HCT116 (cell line): ENCODE results near the gene ABCC1. TPM values are rescaled to one million over a fixed set of nuclear protein-coding genes. Genes with fewer than 3 reads are reported as not detected.

ENCODE experiments used
- ATAC-seq: fragments of 200-7000 bp; cut with Tn5 transposase; 2 replicates; pipeline ENCODE4 v1.9.1; 2020; ENCODE audit warnings: mild to moderate bottlenecking, moderate library complexity
- BruUV-seq: library from RNA; stranded (reverse); fragments of 400-500 nt; replicated peaks from 2 replicates; lab custom pipeline; 2021; lab: Mats Ljungman, UMichigan
- CTCF ChIA-PET: fragments of 300-600 bp; sonication (Branson Sonifier 250); formaldehyde crosslinking; loops from one replicate; lab custom pipeline; 2021; ENCODE audit warnings: antibody characterized with exemption; lab: Charles Lee
- POLR2A ChIA-PET: fragments of 300-600, 350-600 bp; sonication (Branson Sonifier 250); formaldehyde crosslinking; loops from one replicate; lab custom pipeline; 2021; ENCODE audit warnings: antibody characterized with exemption; lab: Charles Lee
- RAD21 ChIA-PET, 2 experiments: fragments of 300-600 bp; sonication (Branson Sonifier 250); formaldehyde crosslinking; loops; one replicate each; lab custom pipeline; 2023; ENCODE audit warnings: low total read pairs in 2 of 2; ENCODE audit not compliant: uncharacterized antibody in 2 of 2, unreplicated experiment in 2 of 2, low non-redundant PET in 1 of 2; lab: Charles Lee
- DNase-seq: peaks from one replicate; pipeline ENCODE4 v3.0.0-alpha.2; 2010; ENCODE audit warnings: low read depth, low spot score
- H2AFZ ChIP-seq: fragments of 200-600 bp; shearing (Covaris generic), sonication (generic); 2 replicates; pipeline ENCODE4 v1.6.1; 2017; ENCODE audit warnings: low read depth, mixed run types, mixed read lengths, antibody characterized with exemption, low read length; ENCODE audit not compliant: poor library complexity, severe bottlenecking
- H3K27ac ChIP-seq: 2 replicates; pipeline ENCODE4 v1.5.1; 2012; ENCODE audit warnings: low read depth, low read length
- H3K27me3 ChIP-seq: fragments of 200-600 bp; sonication (generic); 2 replicates; pipeline ENCODE4 v1.6.1; 2016; ENCODE audit warnings: mixed run types, low read length, mixed read lengths; ENCODE audit not compliant: insufficient read depth
- H3K36me3 ChIP-seq, 2 experiments: fragments of 200-500 bp in 1 of 2; fragments of 200-600 bp in 1 of 2; sonication (Bioruptor generic) in 1 of 2; sonication (generic) in 1 of 2; 2 replicates each; pipeline versions ENCODE4 v1.5.1 to v1.6.1; 2014 to 2016; ENCODE audit warnings: low read length in 2 of 2, inconsistent platforms in 1 of 2, mixed read lengths in 1 of 2, mixed run types in 1 of 2; ENCODE audit not compliant: insufficient read depth in 2 of 2, control insufficient read depth in 1 of 2
- H3K4me1 ChIP-seq, 2 experiments: fragments of 200-600 bp in 1 of 2; sonication (generic) in 1 of 2; 2 replicates each; pipeline versions ENCODE4 v1.5.1 to v1.6.1; 2012 to 2017; ENCODE audit warnings: low read length in 2 of 2, inconsistent platforms in 1 of 2, mild to moderate bottlenecking in 1 of 2, mixed read lengths in 1 of 2, mixed run types in 1 of 2, moderate library complexity in 1 of 2; ENCODE audit not compliant: insufficient read depth in 2 of 2, control insufficient read depth in 1 of 2
- H3K4me2 ChIP-seq: fragments of 200-600 bp; sonication (generic); 2 replicates; pipeline ENCODE4 v1.6.1; 2017; ENCODE audit warnings: mixed run types, low read length, mixed read lengths
- H3K4me3 ChIP-seq, 2 experiments: fragments of 200-600 bp in 1 of 2; sonication (generic) in 1 of 2; replicated peaks in 1 of 2; 2 replicates each; pipeline ENCODE4 v1.5.1; 2011 to 2016; ENCODE audit warnings: low read length in 2 of 2, control low read depth in 1 of 2, low read depth in 1 of 2, mild to moderate bottlenecking in 1 of 2, mixed read lengths in 1 of 2, mixed run types in 1 of 2
- H3K79me2 ChIP-seq: fragments of 200-600 bp; sonication (generic); 2 replicates; pipeline ENCODE4 v1.6.1; 2017; ENCODE audit warnings: mild to moderate bottlenecking, mixed run types, low read length, moderate library complexity, mixed read lengths; ENCODE audit not compliant: insufficient read depth
- H3K9ac ChIP-seq: fragments of 200-600 bp; sonication (generic); 2 replicates; pipeline ENCODE4 v1.6.1; 2016; ENCODE audit warnings: low read length, mixed read lengths
- H3K9me2 ChIP-seq: fragments of 200-600 bp; sonication (generic), shearing (Covaris generic); 2 replicates; pipeline ENCODE4 v1.6.1; 2017; ENCODE audit warnings: mixed run types, mild to moderate bottlenecking, moderate library complexity; ENCODE audit not compliant: insufficient read depth
- H3K9me3 ChIP-seq, 2 experiments: fragments of 200-500 bp in 1 of 2; fragments of 200-600 bp in 1 of 2; sonication (Bioruptor generic) in 1 of 2; sonication (generic) in 1 of 2; 2 replicates each; pipeline ENCODE4 v1.6.1; 2014 to 2017; ENCODE audit warnings: low read length in 2 of 2, mixed read lengths in 2 of 2, inconsistent platforms in 1 of 2, low read depth in 1 of 2, mild to moderate bottlenecking in 1 of 2, mixed run types in 1 of 2, moderate library complexity in 1 of 2; ENCODE audit not compliant: control insufficient read depth in 1 of 2, insufficient read depth in 1 of 2
- H4K20me1 ChIP-seq: fragments of 200-600 bp; sonication (generic), shearing (Covaris generic); 2 replicates; pipeline ENCODE4 v1.6.1; 2017; ENCODE audit warnings: mixed run types, mild to moderate bottlenecking, moderate library complexity; ENCODE audit not compliant: insufficient read depth
- ATF3 ChIP-seq: IDR thresholded peaks from 2 replicates; pipeline ENCODE4 v1.6.1; 2012
- CBX3 ChIP-seq: IDR thresholded peaks from 2 replicates; pipeline ENCODE4 v1.6.1; 2012; ENCODE audit warnings: low read depth
- EGR1 ChIP-seq: IDR thresholded peaks from 2 replicates; pipeline ENCODE4 v1.6.1; 2012; ENCODE audit warnings: low read depth
- ELF1 ChIP-seq: IDR thresholded peaks from 2 replicates; pipeline ENCODE4 v1.6.1; 2012; ENCODE audit warnings: low read depth, borderline replicate concordance
- EZH2 ChIP-seq: fragments of 200-600 bp; sonication (generic); IDR thresholded peaks from 2 replicates; pipeline ENCODE4 v1.6.1; 2017; ENCODE audit warnings: antibody characterized with exemption, mixed run types
- EZH2phosphoT487 ChIP-seq: fragments of 200-600 bp; IDR thresholded peaks from 2 replicates; pipeline ENCODE4 v1.6.1; 2018; ENCODE audit warnings: antibody characterized with exemption, borderline replicate concordance
- FOSL1 ChIP-seq: IDR thresholded peaks from 2 replicates; pipeline ENCODE4 v1.6.1; 2012; ENCODE audit warnings: low read depth
- JUND ChIP-seq: IDR thresholded peaks from 2 replicates; pipeline ENCODE4 v1.6.1; 2012
- MAX ChIP-seq: IDR thresholded peaks from 2 replicates; pipeline ENCODE4 v1.6.1; 2012
- POLR2AphosphoS5 ChIP-seq: IDR thresholded peaks from 2 replicates; pipeline ENCODE4 v1.6.1; 2011; ENCODE audit warnings: mild to moderate bottlenecking, low read depth, low read length, moderate library complexity
- RAD21 ChIP-seq: IDR thresholded peaks from 2 replicates; pipeline ENCODE4 v1.6.1; 2012; ENCODE audit warnings: low read depth, mild to moderate bottlenecking
- SRF ChIP-seq: IDR thresholded peaks from 2 replicates; pipeline ENCODE4 v1.6.1; 2012; ENCODE audit warnings: low read depth
- TCF7L2 ChIP-seq: IDR thresholded peaks from 2 replicates; pipeline ENCODE4 v1.7.0; 2011; ENCODE audit warnings: borderline replicate concordance, inconsistent platforms; ENCODE audit not compliant: insufficient read depth, insufficient read length; ENCODE audit errors: extremely low read depth
- YY1 ChIP-seq: IDR thresholded peaks from 2 replicates; pipeline ENCODE4 v1.6.1; 2011; ENCODE audit warnings: low read length, low read depth, moderate library complexity, mild to moderate bottlenecking; ENCODE audit not compliant: insufficient replicate concordance; ENCODE audit errors: extremely low read depth
- ZBTB33 ChIP-seq: IDR thresholded peaks from 2 replicates; pipeline ENCODE4 v1.6.1; 2011; ENCODE audit warnings: mild to moderate bottlenecking, low read length, moderate library complexity; ENCODE audit not compliant: insufficient replicate concordance; ENCODE audit errors: extremely low read depth
- ZFX ChIP-seq: fragments of 450-650 bp; IDR thresholded peaks from 2 replicates; pipeline ENCODE4 v1.6.1; 2017
- ZNF274 ChIP-seq: fragments of 200-500 bp; sonication (Bioruptor generic); IDR thresholded peaks from 2 replicates; pipeline ENCODE4 v1.6.1; 2014; ENCODE audit warnings: mild to moderate bottlenecking, low read depth, low read length, inconsistent platforms
- intact Hi-C: fragments of 100-400 bp; cut with micrococcal nuclease; formaldehyde crosslinking; loops from 2 replicates; pipeline ENCODE4 v1.10.0; 2022
- total RNA-seq: library from RNA; stranded (reverse); gene quantifications from one replicate; pipeline ENCODE4 v1.2.1, GENCODE V29; 2021; ENCODE audit not compliant: unreplicated experiment

Gene ABCC1
- total RNA-seq, 1 experiment from 2014 or later: 61.9 TPM

- intact Hi-C loops: no loop called here
- BruUV-seq: no TSS peak
- POLR2A ChIA-PET: no interaction called here
- Histone ChIP-seq H2AFZ (no peak overlapping the region), H3K36me3 (no peaks in the 10 kb centered on the region), H3K27ac (no peak overlapping the region), H3K9ac (no peak overlapping the region), H4K20me1 (no peaks in the 10 kb centered on the region), H3K9me3 (no peaks in the 10 kb centered on the region), H3K4me2 (no peak overlapping the region), H3K4me3 (no peak overlapping the region), H3K9me2 (no peaks in the 10 kb centered on the region), H3K79me2 (no peaks in the 10 kb centered on the region), H3K4me1 (peaks cover 7 to 27% of the 10 kb centered on the region in 2 experiments; a peak in 3 of 4 replicates), H3K27me3 (no peaks in the 10 kb centered on the region)
- RAD21 ChIA-PET: no interaction called here
- TF ChIP-seq EGR1 (no peak), CBX3 (no peak), ZBTB33 (no peak), ZFX (no peak), SRF (no peak), FOSL1 (no peak), EZH2 (no peak), ZNF274 (no peak), EZH2phosphoT487 (no peak), YY1 (no peak), ATF3 (no peak), ELF1 (no peak), RAD21 (no peak), MAX (no peak), POLR2AphosphoS5 (no peak), TCF7L2 (no peak), JUND (no peak)
- CTCF ChIA-PET: no interaction called here
- DNase-seq: no peak
- ATAC-seq: no peak
Measured at GRCh38 chr16:15906439-15906838, 43.0 kb upstream of the ABCC1 start.
